Skin epidermis (tissue), 12 donors: ENCODE data around the gene CCDC78.
A peak's percentile ranks its signal among the peaks of the same experiment; 100 is the strongest.

Source experiments
- H3K27ac ChIP-seq, 21 experiments: fragments of 200-600 bp; sonication (generic) in 11 of 21; one replicate each; pipeline ENCODE4 v1.5.0; 2020; ENCODE audit warnings: mild to moderate bottlenecking in 3 of 21, inconsistent platforms in 2 of 21, moderate library complexity in 2 of 21
- H3K4me3 ChIP-seq, 7 experiments: fragments of 200-600 bp; sonication (generic) in 2 of 7; one replicate each; pipeline ENCODE4 v1.5.0; 2020; ENCODE audit warnings: inconsistent platforms in 2 of 7, mild to moderate bottlenecking in 2 of 7, moderate library complexity in 1 of 7

Gene CCDC78

DNA sequence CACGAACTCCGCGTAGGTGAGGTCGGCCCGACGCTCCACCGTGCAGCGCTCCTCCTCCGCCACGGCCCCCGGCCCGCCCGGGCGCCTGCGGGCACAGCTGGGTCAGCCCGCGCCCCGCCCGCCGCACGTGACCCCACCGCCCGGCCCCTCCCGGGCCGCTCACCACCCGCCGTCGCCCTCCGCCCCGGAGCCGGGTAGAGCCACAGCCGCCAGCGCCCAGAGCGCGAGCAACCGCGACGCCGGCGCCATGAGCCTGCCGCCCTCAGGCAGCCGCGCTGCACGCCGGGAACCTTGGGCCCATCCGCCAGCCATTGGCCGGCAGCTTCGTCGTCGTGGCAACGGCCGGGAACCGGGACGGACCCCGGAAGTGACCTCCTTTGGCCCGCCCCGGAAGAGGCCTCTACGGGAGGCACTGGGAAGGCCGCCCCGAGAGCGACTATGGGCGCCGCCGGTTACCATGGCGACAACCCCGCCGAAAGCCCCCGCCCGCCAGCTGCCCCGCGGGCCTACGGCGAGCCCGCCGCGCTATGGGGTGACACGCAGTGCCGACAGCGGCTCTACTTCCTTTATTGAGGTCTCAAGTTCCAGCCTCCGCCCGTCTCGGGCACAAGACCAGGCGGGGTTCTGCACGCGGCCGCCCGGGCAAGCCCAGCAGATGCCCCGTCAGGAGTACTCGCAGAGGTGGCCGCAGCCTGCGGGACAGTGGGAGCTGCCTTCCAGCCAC, 42.0 kb downstream of the CCDC78 start, which contains the start of gene JMJD8:
Gene JMJD8, minus strand, starts transcription at position 264 of the 724 bp plus-strand sequence. Its CDS starts 15 bp downstream, at position 249.
- Histone ChIP-seq H3K4me3 (peak within 1 kb of the TSS; percentile 45 to 69 (median 64)), H3K27ac (peak within 1 kb of the TSS; percentile 47 to 91 (median 83))

DNA sequence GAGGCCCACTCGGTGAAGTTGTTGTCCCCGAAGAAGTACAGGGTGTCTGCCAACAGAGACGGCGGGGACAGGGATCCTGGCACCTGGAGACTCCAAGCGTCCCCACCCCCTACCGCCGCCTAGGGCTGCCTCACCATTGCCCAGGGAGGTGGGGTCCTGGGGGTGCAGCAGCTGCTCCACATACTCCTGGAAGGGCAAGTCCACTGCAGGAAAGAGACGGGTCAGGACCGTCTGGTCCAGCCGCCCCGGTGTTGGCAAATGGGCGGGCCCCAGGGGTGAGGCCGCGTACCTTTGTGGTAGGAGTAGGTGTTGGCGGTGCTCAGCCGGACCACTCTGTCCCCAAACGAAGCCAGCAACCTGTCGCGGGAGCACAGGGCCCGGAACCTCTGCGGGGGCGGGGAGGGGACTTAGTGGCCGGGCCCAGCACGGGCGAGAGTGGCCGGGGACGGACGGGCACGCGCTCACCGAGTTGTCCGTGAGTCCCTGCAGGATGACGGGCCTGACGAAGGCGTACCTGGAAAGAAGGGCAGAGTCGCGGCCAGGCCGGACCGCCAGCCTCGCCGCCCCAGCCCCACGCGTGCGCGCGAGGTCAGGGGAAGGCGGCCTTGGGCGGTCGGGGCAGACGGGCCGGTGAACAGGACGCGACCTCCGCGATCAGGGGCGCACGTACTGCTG, 42.7 kb downstream of the CCDC78 start:
- H3K27ac ChIP-seq: peak overlapping the region; percentile 47 to 91 (median 83)
- H3K4me3 ChIP-seq: peak overlapping the region; percentile 45 to 69 (median 64)

- H3K27ac ChIP-seq: peak overlapping the region in 3 of 21 experiments; percentile 86 to 87 (median 86)
- peak overlapping the region in 5 of 7 experiments; percentile 45 to 88 (median 65) for H3K4me3 ChIP-seq
These were observed 43.5 kb downstream of the CCDC78 start for GRCh38 chr16:682493-683395.

DNA sequence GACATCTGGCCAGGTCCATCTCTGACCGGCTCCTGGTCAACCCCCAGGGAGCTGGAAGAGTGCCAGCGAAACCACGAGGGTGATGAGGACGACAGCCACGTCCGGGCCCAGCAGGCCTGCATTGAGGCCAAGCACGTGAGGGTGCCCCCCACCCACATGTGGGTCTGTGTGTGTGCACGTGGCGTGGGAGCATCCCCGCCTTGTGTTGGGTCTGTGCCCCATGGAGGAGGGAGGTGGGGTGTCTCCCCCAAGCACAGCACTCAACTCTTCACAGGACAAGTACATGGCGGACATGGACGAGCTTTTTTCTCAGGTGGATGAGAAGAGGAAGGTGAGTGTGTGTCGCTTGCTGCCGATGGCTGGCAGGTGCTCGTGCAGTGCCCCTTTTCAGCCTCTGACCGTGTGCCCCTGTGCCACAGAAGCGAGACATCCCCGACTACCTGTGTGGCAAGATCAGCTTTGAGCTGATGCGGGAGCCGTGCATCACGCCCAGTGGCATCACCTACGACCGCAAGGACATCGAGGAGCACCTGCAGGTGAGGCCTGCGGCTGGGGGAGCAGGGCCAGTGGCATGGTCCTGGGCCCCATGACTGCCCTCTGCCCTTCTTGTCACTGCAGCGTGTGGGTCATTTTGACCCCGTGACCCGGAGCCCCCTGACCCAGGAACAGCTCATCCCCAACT, 44.4 kb downstream of the CCDC78 start:
- H3K4me3 ChIP-seq: peak overlapping the region in 2 of 7 experiments; percentile 88 to 91
- H3K27ac ChIP-seq: peak overlapping the region in 1 of 21 experiments; percentile 85

DNA sequence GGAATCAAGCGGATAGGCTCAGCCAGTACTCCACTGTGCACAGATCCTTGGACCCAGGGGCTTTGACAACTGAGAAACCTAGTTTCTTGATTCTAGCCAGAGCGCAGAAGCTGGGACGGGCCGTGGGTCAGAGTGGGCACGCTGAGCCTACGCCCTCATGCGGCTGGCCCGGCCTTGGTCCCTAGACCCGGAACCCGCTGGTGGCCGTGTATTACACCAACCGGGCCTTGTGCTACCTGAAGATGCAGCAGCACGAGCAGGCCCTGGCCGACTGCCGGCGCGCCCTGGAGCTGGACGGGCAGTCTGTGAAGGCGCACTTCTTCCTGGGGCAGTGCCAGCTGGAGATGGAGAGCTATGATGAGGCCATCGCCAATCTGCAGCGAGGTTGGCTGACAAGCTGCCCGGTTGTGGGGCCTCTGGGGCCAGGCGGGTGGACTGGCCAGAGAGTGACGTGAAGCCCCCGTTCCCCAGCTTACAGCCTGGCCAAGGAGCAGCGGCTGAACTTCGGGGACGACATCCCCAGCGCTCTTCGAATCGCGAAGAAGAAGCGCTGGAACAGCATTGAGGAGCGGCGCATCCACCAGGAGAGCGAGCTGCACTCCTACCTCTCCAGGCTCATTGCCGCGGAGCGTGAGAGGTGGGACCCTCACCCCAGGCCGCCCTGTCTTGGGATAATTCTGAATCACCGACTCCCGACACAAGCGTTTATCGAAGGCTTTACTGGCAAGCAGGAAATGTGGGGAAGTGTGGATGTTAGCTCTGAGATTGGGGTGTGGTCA, 45.1 kb downstream of the CCDC78 start:
- Histone ChIP-seq H3K27ac (peak overlapping the region; percentile 59 to 94 (median 87)), H3K4me3 (peak overlapping the region; percentile 61 to 91 (median 79))

- peak overlapping the region; percentile 61 to 91 (median 79) for H3K4me3 ChIP-seq
- H3K27ac ChIP-seq: peak overlapping the region; percentile 59 to 94 (median 87)
These were observed 45.7 kb downstream of the CCDC78 start for GRCh38 chr16:680625-680945.

- peak within 1 kb of the TSS; percentile 59 to 94 (median 87) for H3K27ac ChIP-seq
- peak within 1 kb of the TSS; percentile 61 to 91 (median 79) for H3K4me3 ChIP-seq
These were observed 46.2 kb downstream of the CCDC78 start, which contains the start of gene STUB1 for GRCh38 chr16:679814-680624. Gene STUB1, plus strand, starts transcription at chr16:680410. Its CDS starts 116 bp downstream, at chr16:680526.

- Histone ChIP-seq H3K27ac (peak overlapping the region in 18 of 21 experiments; percentile 13 to 94 (median 68)), H3K4me3 (peak overlapping the region; percentile 38 to 91 (median 79))
These were observed 47.1 kb downstream of the CCDC78 start for GRCh38 chr16:678858-679813.

GRCh38 chr16:678209-678857, 47.9 kb downstream of the CCDC78 start:
- H3K4me3 ChIP-seq: peak overlapping the region in 1 of 7 experiments; percentile 4

GRCh38 chr16:677316-678190, 48.7 kb downstream of the CCDC78 start:
- Histone ChIP-seq H3K27ac (peak overlapping the region in 2 of 21 experiments; percentile 14 to 93), H3K4me3 (peak overlapping the region in 1 of 7 experiments; percentile 4)

More at GRCh38 chr16:678209-678857, 47.9 kb downstream of the CCDC78 start:
- peak overlapping the region in 3 of 21 experiments; percentile 65 to 93 (median 73) for H3K27ac ChIP-seq

DNA sequence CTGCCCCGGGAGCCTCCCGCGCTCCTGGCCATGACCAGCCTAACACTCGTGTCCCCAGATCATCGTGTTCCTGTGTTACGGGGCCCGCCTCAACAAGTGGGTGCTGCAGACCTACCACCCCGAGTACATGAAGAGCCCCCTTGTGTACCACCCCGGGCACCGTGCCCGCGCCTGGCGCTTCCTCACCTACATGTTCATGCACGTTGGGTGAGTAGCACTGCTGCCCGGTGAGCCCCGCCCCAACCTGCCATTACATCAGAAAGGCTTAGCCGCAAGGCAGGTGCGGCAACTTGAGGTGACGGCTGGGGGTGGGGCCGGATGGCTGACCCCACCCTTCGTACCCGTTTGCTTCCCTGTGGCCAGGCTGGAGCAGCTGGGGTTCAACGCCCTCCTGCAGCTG, 49.3 kb downstream of the CCDC78 start:
- no peak overlapping the region for H3K4me3 ChIP-seq
- peak overlapping the region in 1 of 21 experiments; percentile 21 for H3K27ac ChIP-seq

DNA sequence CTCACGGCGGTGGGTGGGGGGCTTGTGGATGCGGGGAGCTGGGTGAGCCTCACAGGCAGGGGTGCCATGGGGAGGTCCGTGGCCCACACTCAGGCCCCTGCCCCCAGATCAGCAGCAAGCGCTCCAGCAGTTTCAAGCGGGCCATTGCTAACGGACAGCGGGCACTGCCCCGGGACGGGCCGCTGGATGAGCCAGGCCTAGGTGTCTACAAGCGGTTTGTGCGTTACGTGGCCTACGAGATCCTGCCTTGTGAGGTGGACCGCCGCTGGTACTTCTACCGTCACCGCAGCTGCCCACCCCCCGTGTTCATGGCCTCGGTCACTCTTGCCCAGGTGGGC, 49.7 kb downstream of the CCDC78 start:
- Histone ChIP-seq H3K27ac (peak overlapping the region in 1 of 21 experiments; percentile 21), H3K4me3 (no peak overlapping the region)

DNA sequence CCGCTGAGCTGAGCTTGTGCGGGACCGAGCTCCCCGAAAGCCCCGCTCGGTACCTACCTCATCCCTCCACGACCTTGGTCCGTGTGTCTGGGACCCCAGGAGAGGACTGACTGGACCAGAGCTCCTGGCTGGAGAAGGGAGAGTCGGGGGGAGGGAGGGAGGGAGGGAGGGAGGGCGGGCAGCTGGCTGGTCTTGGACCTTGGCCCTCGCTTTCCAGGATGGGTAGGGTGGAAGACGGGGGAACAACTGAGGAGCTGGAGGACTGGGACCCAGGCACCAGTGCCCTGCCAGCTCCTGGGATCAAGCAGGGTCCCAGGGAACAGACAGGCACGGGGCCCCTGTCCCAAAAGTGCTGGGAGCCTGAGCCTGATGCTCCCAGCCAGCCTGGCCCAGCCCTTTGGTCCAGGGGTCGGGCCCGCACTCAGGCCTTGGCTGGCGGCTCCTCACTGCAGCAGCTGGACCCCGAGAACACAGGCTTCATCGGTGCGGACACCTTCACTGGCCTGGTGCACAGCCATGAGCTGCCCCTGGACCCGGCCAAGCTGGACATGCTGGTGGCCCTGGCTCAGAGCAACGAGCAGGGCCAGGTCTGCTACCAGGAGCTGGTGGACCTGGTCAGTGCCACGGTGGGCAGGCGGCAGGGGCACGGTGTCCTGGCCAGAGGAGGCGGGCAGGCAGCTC, 50.2 kb downstream of the CCDC78 start:
- peak overlapping the region in 1 of 21 experiments; percentile 21 for H3K27ac ChIP-seq
- peak overlapping the region in 3 of 7 experiments; percentile 15 to 32 (median 19) for H3K4me3 ChIP-seq
